ENCODE measurements around the gene ENPP6.
"Not testable (repeated sequence)": the region's sequence is repeated elsewhere in the genome, so short reads cannot be mapped to it uniquely, and the experiment has no call there.

ENPP6 gene

GRCh38 chr4:184234155-184234554 is 16.5 kb upstream of the ENPP6 start:
- DNase-seq, result no peak

DNA sequence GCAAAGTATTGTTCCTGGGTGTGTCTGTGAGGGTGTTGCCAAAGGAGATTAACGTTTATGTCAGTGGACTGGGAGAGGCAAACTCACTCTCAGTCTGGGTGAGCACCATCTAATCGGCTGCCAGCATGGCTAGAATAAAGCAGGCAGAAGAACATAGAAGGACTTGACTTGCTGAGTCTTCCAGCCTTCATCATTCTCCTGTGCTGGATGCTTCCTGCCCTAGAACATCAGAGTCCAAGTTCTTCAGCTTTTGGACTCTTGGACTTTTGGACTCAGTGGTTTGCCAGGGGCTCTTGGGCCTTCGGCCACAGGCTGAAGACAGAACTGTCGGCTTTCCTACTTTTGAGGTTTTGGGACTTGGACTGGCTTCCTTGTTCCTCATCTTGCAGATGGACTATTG is 15.3 kb upstream of the ENPP6 start:
- no peak for DNase-seq

DNA sequence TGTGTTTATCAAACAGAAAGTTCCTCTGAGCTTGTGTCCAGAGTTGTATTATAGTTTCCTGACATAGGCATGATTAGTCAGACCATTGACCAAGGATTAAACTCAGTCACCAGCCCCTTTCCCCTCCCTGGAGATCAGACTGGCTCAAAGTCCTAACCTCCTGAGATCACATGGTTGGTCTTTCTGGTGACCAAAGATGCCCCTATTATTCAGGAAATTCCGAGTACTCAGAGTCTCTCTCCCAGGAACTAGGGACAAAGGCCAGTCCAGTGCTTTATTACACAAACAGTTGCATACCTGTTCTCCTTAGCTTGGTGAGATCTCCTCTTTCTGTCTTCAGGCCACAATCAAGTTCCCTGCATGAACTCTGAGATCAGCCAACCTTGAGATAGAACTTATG is 14.5 kb upstream of the ENPP6 start:
- no peak for DNase-seq

DNA sequence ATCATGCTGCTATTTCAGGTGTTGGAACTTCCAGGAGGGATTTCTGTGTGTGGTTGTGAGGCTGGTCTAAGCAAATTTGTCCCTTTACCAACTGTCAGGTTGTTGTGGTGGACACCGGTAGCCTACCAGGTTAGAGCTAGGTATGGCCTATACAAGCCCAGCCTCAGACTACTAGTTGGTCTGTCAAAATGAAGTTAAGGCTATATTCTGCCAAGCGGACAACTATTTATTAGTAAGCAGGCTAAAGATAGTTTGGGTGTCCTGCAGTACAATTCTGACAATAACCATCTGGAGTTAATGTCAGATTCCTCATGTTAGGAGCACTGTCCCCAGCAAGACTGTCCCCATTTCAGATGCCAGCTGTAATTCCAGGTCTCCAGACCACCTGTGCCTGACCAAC is 13.9 kb upstream of the ENPP6 start:
- DNase-seq, result no peak

DNA sequence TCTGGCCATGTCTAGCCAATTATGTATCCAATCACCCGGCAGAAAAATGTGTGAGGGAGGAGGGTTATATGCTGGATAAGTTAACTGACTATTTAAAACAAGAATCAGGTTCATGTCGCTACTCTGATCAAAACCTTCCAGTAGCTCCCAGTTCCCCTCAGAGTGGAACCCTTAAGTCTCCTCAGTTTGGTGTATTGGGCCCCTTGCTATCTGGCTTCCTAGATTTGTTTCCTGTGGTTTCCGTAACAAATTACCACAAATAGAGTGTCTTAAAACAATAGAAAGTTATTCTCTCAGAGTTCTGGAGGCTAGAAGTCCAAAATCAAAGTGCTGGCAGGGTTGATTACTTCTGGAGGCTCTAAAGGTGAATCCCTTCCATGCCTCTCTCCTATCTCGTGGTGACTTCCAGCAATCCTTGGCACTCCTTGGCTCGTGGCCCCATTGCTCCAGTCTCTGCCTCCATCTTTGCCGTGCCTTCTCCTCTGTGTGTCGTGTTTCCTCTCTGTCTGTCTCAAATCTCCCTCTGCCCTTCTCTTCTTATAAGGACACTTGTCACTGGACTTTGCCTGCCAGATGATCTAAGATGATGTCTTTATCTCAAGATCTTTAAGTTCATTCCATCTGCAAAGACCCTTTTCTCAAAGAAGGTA is 10.5 kb upstream of the ENPP6 start:
- no peak for DNase-seq

- no peak for DNase-seq
Measured at GRCh38 chr4:184216515-184216914, 1.2 kb downstream of the ENPP6 start.

GRCh38 chr4:184215709-184216328 is 1.9 kb downstream of the ENPP6 start:
- no peak for DNase-seq

DNA sequence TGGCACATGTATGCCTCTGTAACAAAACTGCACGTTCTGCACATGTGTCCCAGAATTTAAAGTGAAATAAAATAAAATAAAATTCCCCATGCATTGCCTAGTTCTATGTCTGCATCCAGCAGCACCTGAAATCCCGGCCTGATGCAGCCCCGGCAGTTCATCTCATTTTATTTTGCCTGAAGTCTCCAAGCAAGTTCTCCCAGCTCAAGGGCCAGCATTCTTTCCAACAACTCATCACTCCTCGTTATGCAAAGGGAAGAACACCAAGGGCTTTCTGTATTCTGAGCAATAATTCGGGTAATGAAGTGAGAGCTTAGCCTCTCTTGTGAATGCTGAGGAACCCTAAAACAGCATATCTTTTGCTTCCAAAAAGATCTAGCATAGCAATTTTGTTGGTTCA is 2.7 kb downstream of the ENPP6 start:
- no peak for DNase-seq

- not testable (repeated sequence) for DNase-seq
Measured at GRCh38 chr4:184207734-184208607, 9.7 kb downstream of the ENPP6 start.

- no peak for DNase-seq
Measured at GRCh38 chr4:184205243-184205642, 12.4 kb downstream of the ENPP6 start.

GRCh38 chr4:184203300-184203699 is 14.4 kb downstream of the ENPP6 start:
- DNase-seq, result no peak

GRCh38 chr4:184201179-184201578 is 16.5 kb downstream of the ENPP6 start:
- DNase-seq, result no peak

GRCh38 chr4:184200296-184200695 is 17.4 kb downstream of the ENPP6 start:
- no peak for DNase-seq

DNA sequence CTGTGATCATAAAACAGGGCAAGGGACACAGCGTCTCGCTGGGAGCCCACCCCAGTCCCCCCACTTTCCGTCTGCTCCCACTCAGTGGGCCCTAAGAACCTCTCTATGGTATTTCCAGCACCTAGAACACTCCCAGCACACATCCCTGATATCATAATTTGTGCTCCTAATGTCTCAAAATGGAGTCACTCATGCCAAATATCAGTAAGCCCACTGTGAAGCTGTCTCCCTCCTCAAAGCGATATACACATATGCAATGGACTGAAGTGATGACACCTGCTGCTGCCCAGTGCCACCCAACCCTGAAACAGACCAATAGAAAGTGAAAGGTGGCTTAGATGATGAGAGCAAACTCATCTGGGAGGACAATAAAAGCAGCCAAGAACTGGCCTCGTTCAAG is 17.9 kb downstream of the ENPP6 start:
- DNase-seq, result no peak

GRCh38 chr4:184198190-184198589 is 19.5 kb downstream of the ENPP6 start:
- no peak for DNase-seq

DNA sequence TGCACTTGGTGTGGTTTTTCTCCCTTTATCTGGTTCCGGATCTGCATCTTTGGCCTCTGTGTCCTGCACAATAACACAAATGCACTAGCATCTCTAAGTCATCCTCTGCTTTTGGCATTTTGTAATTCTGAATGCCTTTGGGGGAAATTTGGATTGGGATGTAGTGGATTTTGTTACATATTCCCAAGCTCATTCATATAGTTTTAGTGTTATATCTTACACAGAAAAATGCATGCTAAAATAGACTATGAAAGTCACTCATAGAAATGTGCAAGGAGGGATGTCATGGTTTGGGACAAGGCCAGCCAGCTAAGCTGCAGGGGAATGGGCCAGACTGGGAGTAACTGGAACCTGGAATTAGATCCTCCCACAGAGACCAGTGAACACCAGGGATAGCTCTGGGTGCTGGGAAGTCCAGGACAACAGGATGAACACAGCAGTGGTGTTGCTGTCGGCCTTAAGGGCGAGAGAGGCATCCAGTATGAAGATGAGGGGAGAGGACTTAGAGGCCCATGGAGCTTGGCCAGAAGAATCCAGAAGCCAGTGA is 20.1 kb downstream of the ENPP6 start:
- no peak for DNase-seq

DNA sequence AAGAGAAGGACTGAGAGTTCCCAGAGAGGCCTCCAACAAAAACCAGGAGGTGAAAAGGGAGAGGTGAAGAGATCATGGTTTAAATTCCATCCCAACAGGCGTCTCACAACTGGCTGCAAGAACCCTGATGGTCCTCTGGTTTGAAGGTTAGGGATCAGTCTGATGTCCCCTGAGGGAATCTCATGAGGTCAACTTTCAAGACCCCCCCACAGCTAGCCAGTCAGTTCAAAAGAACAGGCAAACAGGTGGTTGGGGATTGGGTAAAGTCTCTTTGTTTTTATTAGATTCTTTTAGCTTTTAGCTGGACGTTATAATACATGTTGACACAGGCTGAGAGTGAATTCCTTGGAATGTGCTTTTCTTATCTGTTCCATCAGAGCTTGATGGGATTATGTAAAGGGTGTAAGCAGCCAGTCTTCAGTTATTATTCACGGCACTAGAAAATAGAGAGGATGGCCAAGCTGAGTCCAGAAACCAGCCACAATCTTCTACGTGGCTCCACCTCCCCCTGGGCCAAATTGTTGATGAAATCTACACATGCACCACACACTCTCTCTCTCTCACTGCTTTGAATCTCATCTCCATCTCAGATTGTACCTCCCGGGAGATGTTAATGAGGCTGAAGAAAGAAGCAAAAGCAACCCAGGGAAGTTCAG is 20.8 kb downstream of the ENPP6 start:
- no peak for DNase-seq

- no peak for DNase-seq
Measured at GRCh38 chr4:184193556-184194525, 23.8 kb downstream of the ENPP6 start.

DNA sequence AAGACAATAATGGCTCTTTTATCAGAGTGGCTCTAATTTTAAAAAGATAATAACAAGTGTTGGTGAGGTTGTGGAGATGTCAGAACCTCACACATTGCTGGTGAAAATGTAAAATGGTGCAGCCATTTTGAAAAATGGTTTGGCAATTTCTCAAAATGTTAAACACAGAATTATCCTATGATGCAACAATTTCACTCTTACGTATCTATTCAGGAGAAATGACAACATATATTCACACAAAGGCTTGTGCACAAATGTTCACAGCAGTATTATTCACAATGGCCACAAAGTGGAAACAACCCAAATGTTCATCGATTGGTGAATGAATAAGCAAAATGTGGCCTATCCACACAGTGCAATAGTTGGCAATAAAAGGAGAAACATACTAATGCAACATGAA is 24.7 kb downstream of the ENPP6 start:
- no peak for DNase-seq

GRCh38 chr4:184191267-184191666 is 26.4 kb downstream of the ENPP6 start:
- no peak for DNase-seq

DNA sequence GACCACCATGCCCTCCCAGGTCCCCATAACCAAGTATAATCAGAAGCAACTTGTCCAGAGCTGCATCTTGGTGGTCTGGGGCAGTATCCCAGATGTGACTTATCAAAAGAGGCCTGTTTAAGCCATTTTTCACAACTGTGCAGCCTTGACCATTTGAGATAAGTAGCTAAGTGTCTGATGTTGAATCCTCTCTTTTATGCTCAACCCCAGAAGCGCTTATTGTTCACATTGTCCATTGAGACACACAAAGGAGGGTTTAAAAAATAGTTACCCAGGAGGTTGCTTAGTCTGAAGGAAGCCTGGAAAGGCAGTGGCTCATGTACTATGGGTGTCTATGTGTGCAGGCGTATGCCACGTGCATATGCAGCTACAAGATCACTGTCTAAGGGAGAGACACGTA is 27.0 kb downstream of the ENPP6 start:
- DNase-seq, result no peak

DNA sequence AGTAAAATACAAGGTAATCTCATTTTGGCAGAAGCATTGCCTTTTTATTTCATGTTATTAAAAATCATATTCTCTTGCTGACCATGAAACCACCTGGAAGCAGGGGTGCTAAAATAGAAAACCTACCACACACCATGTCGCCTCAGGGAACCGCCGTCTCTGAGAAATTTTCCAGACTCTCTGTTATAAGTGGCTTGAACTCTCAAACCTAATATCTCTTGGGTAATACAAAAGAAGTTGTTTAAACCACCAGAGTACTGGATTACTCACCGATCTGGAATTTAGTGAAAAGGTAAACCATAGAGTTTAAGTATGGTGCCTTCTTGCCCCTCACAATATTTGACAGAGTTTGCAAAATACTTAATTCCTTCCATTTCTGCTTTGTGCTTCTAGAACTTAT is 27.7 kb downstream of the ENPP6 start:
- no peak for DNase-seq
